GM19372 (cell line): ENCODE data around the gene RANBP10.
"Not testable (repeated sequence)": the region's sequence is repeated elsewhere in the genome, so short reads cannot be mapped to it uniquely, and the experiment has no call there.

ENCODE experiments used
- ATAC-seq: cut with Tn5 transposase; IDR thresholded peaks from one replicate; pipeline ENCODE4 v1.9.1; 2021; ENCODE audit warnings: mild to moderate bottlenecking, low read depth, moderate library complexity; ENCODE audit not compliant: unreplicated experiment

The RANBP10 gene

GRCh38 chr16:67806428-67807147 lies at the start of gene RANBP10, which contains the start of gene TSNAXIP1:
RANBP10 (minus strand) TSS chr16:67806560; CDS start chr16:67806536, 24 bp downstream.
TSNAXIP1 (plus strand) TSS chr16:67806889; CDS start chr16:67807150, 261 bp downstream.
- ATAC-seq: peak; percentile 87

DNA sequence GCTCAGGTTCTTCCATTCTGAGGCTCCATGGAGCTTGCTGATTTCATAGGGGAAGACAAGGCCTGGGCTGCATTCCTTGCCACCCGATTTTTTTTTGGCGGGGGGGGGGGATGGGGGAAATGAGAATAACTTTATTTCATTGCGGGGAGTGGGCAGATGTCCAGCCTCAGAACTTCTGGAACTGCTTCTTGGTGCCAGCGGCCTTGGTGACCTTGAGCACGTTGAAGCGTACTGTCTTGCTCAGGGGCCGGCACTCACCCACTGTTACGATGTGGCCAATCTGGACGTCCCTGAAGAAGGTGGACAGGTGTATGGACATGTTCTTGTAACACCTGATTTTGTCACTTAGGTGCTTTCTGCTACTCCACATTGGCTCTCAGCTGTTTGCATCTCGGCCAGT lies 49.4 kb upstream of the RANBP10 start:
- no peak for ATAC-seq

DNA sequence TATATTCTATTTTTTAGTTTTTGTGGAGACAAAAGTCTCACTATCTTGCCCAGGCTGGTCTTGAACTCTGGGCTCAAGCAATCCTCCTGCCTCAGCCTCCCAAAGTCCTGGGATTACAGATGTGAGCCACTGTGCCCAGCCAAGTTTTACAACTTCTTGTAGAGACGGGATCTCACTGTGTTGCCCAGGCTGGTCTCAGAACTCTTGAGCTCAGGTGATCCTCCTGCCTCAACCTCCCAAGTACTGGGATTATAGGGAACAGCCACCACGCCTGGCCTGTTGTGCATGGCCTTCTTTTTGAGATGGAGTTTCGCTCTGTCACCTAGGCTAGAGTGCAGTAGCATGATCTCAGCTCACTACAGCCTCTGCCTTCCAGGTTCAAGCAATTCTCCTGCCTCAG lies 47.3 kb upstream of the RANBP10 start:
- no peak for ATAC-seq

GRCh38 chr16:67848118-67848517 lies 41.8 kb upstream of the RANBP10 start:
- ATAC-seq: no peak

DNA sequence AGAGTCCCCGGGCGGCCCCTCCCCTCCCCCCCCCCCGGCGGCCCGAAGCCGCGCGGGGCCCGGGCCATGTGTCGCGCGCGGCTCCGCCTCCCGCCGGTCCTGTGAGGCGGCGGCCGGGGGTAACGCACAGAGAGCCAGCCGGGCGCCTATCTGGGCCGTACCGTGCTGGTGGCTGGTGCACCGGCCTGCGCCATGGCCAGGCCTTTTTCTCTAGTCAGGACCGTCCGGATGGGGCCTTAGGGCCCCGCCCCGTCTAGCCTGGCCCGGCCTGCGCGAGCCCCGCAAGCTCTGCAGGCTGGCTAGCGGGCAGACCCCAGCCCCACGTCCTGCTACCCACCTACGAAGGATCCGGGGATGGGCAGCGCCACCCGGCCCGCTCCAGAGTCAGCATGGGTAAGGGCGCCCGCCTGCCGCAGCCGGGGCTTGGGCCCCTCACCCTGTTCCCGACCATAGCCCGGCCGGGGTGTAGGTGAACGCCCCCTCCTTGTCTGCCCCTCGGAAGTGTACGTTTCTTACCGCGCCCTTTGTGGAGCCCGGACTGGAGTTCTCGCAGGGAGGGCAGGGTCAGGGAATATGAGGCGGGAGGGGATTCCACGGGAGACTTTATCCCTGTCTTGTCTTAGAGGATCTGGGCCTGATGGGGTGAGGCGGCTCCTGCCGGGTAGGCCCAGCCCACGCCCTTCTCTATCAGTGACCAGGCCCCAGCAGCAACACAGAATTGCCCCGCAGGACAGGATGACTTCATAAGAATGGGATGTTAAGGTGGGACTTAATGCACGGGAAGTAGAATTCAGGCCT lies 40.9 kb upstream of the RANBP10 start, which contains the start of gene CENPT:
Gene CENPT, minus strand, starts transcription at position 630 of the 798 bp plus-strand sequence. CDS start 13,834 bp downstream, outside the sequence.
- ATAC-seq: peak; percentile 36

DNA sequence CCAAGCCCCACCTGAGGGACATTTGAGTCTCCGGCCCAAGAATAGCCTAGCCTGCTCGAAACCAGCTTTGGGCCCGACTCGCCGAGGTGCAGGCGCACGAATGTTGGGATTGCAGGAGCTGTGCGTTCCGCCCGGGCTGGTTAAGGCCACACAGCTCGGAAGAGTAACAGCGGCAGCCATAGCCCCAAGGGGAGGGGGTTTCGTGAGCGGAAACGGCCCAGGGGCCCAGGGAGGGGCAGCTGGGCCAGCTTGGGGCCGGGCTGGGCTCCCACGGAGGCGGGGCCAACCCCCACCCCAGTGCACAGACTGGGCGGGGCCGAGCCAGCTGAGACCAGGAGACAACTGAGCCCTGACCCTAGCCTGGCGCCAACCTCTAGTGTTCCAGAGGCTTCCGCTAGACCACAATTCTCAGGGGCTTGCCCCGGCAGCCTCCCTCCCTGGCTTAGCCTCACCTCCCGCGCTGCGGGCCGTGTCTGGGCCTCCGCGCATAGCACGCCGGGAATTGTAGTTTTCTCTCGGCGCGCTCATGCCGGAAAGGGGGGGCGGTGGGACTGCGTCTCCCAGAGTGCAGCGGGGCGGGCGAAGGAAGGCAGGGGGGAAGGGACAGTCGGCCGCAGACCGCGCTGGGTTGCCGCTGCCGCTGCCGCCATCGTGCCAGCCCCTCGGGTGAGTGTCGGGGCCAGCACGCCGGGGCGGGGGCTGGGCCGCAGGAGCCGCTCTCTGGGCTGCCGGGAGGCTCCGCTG lies 40.1 kb upstream of the RANBP10 start, which contains the start of gene NUTF2:
Gene NUTF2, plus strand, starts transcription at position 614 of the 744 bp plus-strand sequence. CDS start 18,198 bp downstream, outside the sequence.
- peak; percentile 50 for ATAC-seq

GRCh38 chr16:67846063-67846319 lies 39.6 kb upstream of the RANBP10 start:
- ATAC-seq: no peak

GRCh38 chr16:67845291-67846062 lies 39.1 kb upstream of the RANBP10 start:
- ATAC-seq: no peak

- no peak for ATAC-seq
Observed at GRCh38 chr16:67844497-67844896, 38.1 kb upstream of the RANBP10 start.

DNA sequence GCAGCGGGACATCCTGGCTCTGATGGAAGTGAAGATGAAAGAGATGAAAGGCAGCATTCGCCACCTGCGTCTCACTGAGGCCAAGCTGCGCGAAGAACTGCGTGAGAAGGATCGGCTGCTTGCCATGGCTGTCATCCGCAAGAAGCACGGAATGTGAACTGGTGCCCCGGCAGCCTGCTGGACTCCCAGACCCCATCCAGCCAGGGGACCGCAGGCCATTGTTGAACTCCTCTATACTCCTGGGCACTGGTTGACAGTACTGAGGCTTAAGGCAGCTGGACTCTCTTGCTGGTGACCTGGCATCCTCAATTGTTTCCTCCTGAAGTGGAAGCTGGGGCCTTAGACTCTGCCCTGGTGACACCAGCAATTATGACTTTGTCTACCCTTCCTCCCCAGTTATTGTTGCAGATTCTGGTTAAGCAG lies 37.0 kb upstream of the RANBP10 start:
- no peak for ATAC-seq

DNA sequence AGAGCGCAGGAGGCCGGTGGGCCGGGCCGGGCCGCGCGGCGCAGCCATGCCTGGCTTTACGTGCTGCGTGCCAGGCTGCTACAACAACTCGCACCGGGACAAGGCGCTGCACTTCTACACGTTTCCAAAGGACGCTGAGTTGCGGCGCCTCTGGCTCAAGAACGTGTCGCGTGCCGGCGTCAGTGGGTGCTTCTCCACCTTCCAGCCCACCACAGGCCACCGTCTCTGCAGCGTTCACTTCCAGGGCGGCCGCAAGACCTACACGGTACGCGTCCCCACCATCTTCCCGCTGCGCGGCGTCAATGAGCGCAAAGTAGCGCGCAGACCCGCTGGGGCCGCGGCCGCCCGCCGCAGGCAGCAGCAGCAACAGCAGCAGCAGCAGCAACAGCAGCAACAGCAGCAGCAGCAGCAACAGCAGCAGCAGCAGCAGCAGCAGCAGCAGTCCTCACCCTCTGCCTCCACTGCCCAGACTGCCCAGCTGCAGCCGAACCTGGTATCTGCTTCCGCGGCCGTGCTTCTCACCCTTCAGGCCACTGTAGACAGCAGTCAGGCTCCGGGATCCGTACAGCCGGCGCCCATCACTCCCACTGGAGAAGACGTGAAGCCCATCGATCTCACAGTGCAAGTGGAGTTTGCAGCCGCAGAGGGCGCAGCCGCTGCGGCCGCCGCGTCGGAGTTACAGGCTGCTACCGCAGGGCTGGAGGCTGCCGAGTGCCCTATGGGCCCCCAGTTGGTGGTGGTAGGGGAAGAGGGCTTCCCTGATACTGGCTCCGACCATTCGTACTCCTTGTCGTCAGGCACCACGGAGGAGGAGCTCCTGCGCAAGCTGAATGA lies 36.4 kb upstream of the RANBP10 start:
- peak; percentile 16 for ATAC-seq

- ATAC-seq: peak; percentile 44
Observed at GRCh38 chr16:67841816-67842508, 35.6 kb upstream of the RANBP10 start, which contains the start of gene THAP11. THAP11 (plus strand) TSS chr16:67842320; CDS start chr16:67842555, 235 bp downstream.

- no peak for ATAC-seq
Observed at GRCh38 chr16:67841198-67841815, 34.9 kb upstream of the RANBP10 start.

DNA sequence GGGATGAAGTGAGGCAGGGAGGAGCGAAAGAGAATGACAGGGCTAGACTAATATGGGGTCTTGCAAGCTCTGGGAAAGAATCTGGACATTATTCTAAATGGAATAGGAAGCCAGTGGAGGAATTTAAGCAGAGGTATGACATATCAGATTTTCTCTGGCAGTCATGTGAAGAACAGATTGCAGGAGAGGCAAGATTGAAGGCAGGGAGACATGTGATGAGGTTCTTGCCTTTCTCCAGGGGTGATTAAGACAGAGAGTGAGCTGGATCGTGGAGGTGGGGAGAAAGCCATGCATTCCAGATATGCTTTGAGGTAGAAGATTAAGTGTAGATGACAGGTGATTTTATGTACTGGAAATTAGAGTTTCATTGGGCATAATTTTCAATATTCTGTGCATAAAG lies 31.5 kb upstream of the RANBP10 start:
- no peak for ATAC-seq

GRCh38 chr16:67837190-67837589 lies 30.8 kb upstream of the RANBP10 start:
- ATAC-seq: not testable (repeated sequence)

DNA sequence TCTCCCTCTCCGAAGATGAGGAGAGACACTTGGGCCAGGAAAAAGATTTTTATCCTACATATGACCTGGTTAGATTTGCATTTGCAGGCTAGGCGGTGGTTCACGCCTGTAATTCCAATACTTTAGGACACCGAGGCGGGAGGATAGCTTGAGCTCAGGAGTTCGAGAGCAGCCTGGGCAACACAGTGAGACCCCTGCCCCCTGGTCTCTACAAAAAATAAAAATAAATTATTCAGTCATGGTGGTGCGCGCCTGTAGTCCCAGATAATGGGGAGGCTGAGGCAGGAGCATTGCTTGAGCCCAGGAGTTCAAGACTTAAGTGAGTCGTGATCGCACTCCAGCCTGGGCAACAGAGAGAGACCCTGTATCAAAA lies 27.9 kb upstream of the RANBP10 start:
- no peak for ATAC-seq

- ATAC-seq: peak; percentile 97
Observed at GRCh38 chr16:67833415-67834241, 27.3 kb upstream of the RANBP10 start.
